ENCODE measurements around the gene FAM228A. TPM values are rescaled to one million over a fixed set of nuclear protein-coding genes. Genes with fewer than 3 reads are reported as not detected.
"Not testable (repeated sequence)": the region's sequence is repeated elsewhere in the genome, so short reads cannot be mapped to it uniquely, and the experiment has no call there.

Gene FAM228A
- total RNA-seq: 0.35 TPM
- long read RNA-seq, partial matches to known transcripts: 0 of 1 reads
- long read RNA-seq, other reads (novel, unspliced or antisense): 1 of 1 reads

- intact Hi-C loops (cut with DNase I): no loop called here
- DNase-seq (ENCODE audit: low spot score): no peak
Measured at GRCh38 chr2:24174851-24175277, at the start of gene FAM228A. FAM228A (plus strand) TSS chr2:24175053; CDS start chr2:24175481, 428 bp downstream.

- no peak for DNase-seq (ENCODE audit: low spot score)
- intact Hi-C loops (cut with DNase I): no loop called here
Measured at GRCh38 chr2:24125956-24126355, 48.9 kb upstream of the FAM228A start.

GRCh38 chr2:24132543-24132942 is 42.3 kb upstream of the FAM228A start:
- intact Hi-C loops (cut with DNase I): no loop called here
- DNase-seq (ENCODE audit: low spot score): no peak

- DNase-seq (ENCODE audit: low spot score); intact Hi-C loops (cut with DNase I): not testable (repeated sequence)
Measured at GRCh38 chr2:24140305-24140704, 34.5 kb upstream of the FAM228A start.

GRCh38 chr2:24147364-24147763 is 27.5 kb upstream of the FAM228A start:
- no peak for DNase-seq (ENCODE audit: low spot score)
- intact Hi-C loops (cut with DNase I): no loop called here

GRCh38 chr2:24152413-24153197 is 22.2 kb upstream of the FAM228A start:
- intact Hi-C loops (cut with DNase I): no loop called here
- DNase-seq (ENCODE audit: low spot score): no peak

GRCh38 chr2:24153478-24153877 is 21.4 kb upstream of the FAM228A start:
- intact Hi-C loops (cut with DNase I): no loop called here
- no peak for DNase-seq (ENCODE audit: low spot score)

- no peak for DNase-seq (ENCODE audit: low spot score)
Measured at GRCh38 chr2:24158131-24158530, 16.7 kb upstream of the FAM228A start.

GRCh38 chr2:24159708-24160107 is 15.1 kb upstream of the FAM228A start:
- intact Hi-C loops (cut with DNase I): no loop called here
- no peak for DNase-seq (ENCODE audit: low spot score)

More at GRCh38 chr2:24158131-24158530, 16.7 kb upstream of the FAM228A start:
- intact Hi-C loops (cut with DNase I): no loop called here

- DNase-seq (ENCODE audit: low spot score): no peak
- intact Hi-C loops (cut with DNase I): no loop called here
Measured at GRCh38 chr2:24160761-24161160, 14.1 kb upstream of the FAM228A start.

- no peak for DNase-seq (ENCODE audit: low spot score)
Measured at GRCh38 chr2:24162494-24162893, 12.4 kb upstream of the FAM228A start.

GRCh38 chr2:24163186-24163585 is 11.7 kb upstream of the FAM228A start:
- intact Hi-C loops (cut with DNase I): no loop called here
- no peak for DNase-seq (ENCODE audit: low spot score)

More at GRCh38 chr2:24162494-24162893, 12.4 kb upstream of the FAM228A start:
- intact Hi-C loops (cut with DNase I): no loop called here

- no peak for DNase-seq (ENCODE audit: low spot score)
- intact Hi-C loops (cut with DNase I): no loop called here
Measured at GRCh38 chr2:24163601-24164000, 11.3 kb upstream of the FAM228A start.

- DNase-seq (ENCODE audit: low spot score): no peak
- intact Hi-C loops (cut with DNase I): no loop called here
Measured at GRCh38 chr2:24164416-24164973, 10.4 kb upstream of the FAM228A start.

GRCh38 chr2:24169023-24169422 is 5.8 kb upstream of the FAM228A start:
- intact Hi-C loops (cut with DNase I): no loop called here
- no peak for DNase-seq (ENCODE audit: low spot score)

GRCh38 chr2:24175631-24176187 is 856 bp downstream of the FAM228A start:
- DNase-seq (ENCODE audit: low spot score): no peak
- intact Hi-C loops (cut with DNase I): no loop called here

- intact Hi-C loops (cut with DNase I): no loop called here
Measured at GRCh38 chr2:24176326-24176725, 1.5 kb downstream of the FAM228A start.

GRCh38 chr2:24179683-24180082 is 4.8 kb downstream of the FAM228A start:
- intact Hi-C loops (cut with DNase I): no loop called here
- no peak for DNase-seq (ENCODE audit: low spot score)

More at GRCh38 chr2:24176326-24176725, 1.5 kb downstream of the FAM228A start:
- DNase-seq (ENCODE audit: low spot score): no peak

GRCh38 chr2:24181849-24182248 is 7.0 kb downstream of the FAM228A start:
- intact Hi-C loops (cut with DNase I): no loop called here
- no peak for DNase-seq (ENCODE audit: low spot score)

- no peak for DNase-seq (ENCODE audit: low spot score)
- intact Hi-C loops (cut with DNase I): no loop called here
Measured at GRCh38 chr2:24182507-24182906, 7.7 kb downstream of the FAM228A start.
